H9 (cell line): Measurements from ENCODE around the gene SMARCC1. TPM values are rescaled to one million over a fixed set of nuclear protein-coding genes. Genes with fewer than 3 reads are reported as not detected.
A peak's percentile ranks its signal among the peaks of the same experiment; 100 is the strongest.

ENCODE experiments used
- DNase-seq: peaks from one replicate; pipeline ENCODE4 v3.0.0-alpha.2; 2017
- H2AFZ ChIP-seq: one replicate; pipeline ENCODE4 v1.6.1; 2013; ENCODE audit warnings: mild to moderate bottlenecking, low read length, control low read depth, moderate library complexity
- H2AK5ac ChIP-seq: 2 replicates; pipeline ENCODE4 v1.6.1; 2013; ENCODE audit warnings: low read length, control low read depth, mixed read lengths; ENCODE audit not compliant: insufficient read length
- H2BK120ac ChIP-seq: one replicate; pipeline ENCODE4 v1.6.1; 2013; ENCODE audit warnings: low read depth, mild to moderate bottlenecking, low read length, control low read depth, inconsistent platforms; ENCODE audit not compliant: poor library complexity, severe bottlenecking
- H2BK12ac ChIP-seq: 2 replicates; pipeline ENCODE4 v1.6.1; 2013; ENCODE audit warnings: low read length, control low read depth, mixed read lengths, low read depth; ENCODE audit not compliant: insufficient read length
- H2BK15ac ChIP-seq: 2 replicates; pipeline ENCODE4 v1.6.1; 2013; ENCODE audit warnings: low read depth, low read length, control low read depth
- H2BK20ac ChIP-seq: one replicate; pipeline ENCODE4 v1.6.1; 2013; ENCODE audit warnings: low read depth, mild to moderate bottlenecking, low read length, control low read depth, inconsistent platforms; ENCODE audit not compliant: poor library complexity, severe bottlenecking
- H2BK5ac ChIP-seq: 2 replicates; pipeline ENCODE4 v1.6.1; 2013; ENCODE audit warnings: low read length, control low read depth, mixed read lengths; ENCODE audit not compliant: insufficient read length
- H3K14ac ChIP-seq: 2 replicates; pipeline ENCODE4 v1.6.1; 2013; ENCODE audit warnings: low read length, control low read depth; ENCODE audit not compliant: insufficient read depth
- H3K18ac ChIP-seq: 2 replicates; pipeline ENCODE4 v1.6.1; 2013; ENCODE audit warnings: low read depth, mild to moderate bottlenecking, mixed read lengths, low read length, control low read depth; ENCODE audit not compliant: insufficient read length
- H3K23ac ChIP-seq: 2 replicates; pipeline ENCODE4 v1.6.1; 2013; ENCODE audit warnings: low read length, control low read depth, mixed read lengths, low read depth; ENCODE audit not compliant: insufficient read length
- H3K23me2 ChIP-seq: 2 replicates; pipeline ENCODE4 v1.6.1; 2013; ENCODE audit warnings: low read depth, mild to moderate bottlenecking, mixed read lengths, low read length, control low read depth; ENCODE audit not compliant: insufficient read length, poor library complexity, severe bottlenecking
- H3K27ac ChIP-seq: 2 replicates; pipeline ENCODE4 v1.5.1; 2013; ENCODE audit warnings: low read length, control low read depth, mixed read lengths, low read depth; ENCODE audit not compliant: insufficient read length
- H3K27me3 ChIP-seq: 2 replicates; pipeline ENCODE4 v1.6.1; 2013; ENCODE audit warnings: low read length, control low read depth, inconsistent platforms; ENCODE audit not compliant: insufficient read depth
- H3K4ac ChIP-seq: 2 replicates; pipeline ENCODE4 v1.6.1; 2013; ENCODE audit warnings: low read depth, mild to moderate bottlenecking, control low read depth, inconsistent platforms, low read length, moderate library complexity
- H3K4me1 ChIP-seq: 2 replicates; pipeline ENCODE4 v1.6.1; 2013; ENCODE audit warnings: low read length, control low read depth, inconsistent platforms; ENCODE audit not compliant: insufficient read depth
- H3K4me2 ChIP-seq: 2 replicates; pipeline ENCODE4 v1.6.1; 2013; ENCODE audit warnings: low read length, control low read depth, mixed read lengths; ENCODE audit not compliant: insufficient read length, insufficient read depth
- H3K56ac ChIP-seq: 2 replicates; pipeline ENCODE4 v1.6.1; 2013; ENCODE audit warnings: low read depth, mild to moderate bottlenecking, mixed read lengths, low read length, control low read depth; ENCODE audit not compliant: insufficient read length
- H3K79me1 ChIP-seq: 2 replicates; pipeline ENCODE4 v1.6.1; 2013; ENCODE audit warnings: low read depth, mild to moderate bottlenecking, moderate library complexity, low read length, control low read depth, inconsistent platforms; ENCODE audit not compliant: insufficient read depth, poor library complexity, severe bottlenecking
- H3K79me2 ChIP-seq: 2 replicates; pipeline ENCODE4 v1.6.1; 2013; ENCODE audit warnings: low read length, control low read depth, inconsistent platforms; ENCODE audit not compliant: insufficient read depth
- H3K9ac ChIP-seq: 2 replicates; pipeline ENCODE4 v1.6.1; 2013; ENCODE audit warnings: low read length, control low read depth, mixed read lengths; ENCODE audit not compliant: insufficient read length; ENCODE audit errors: extremely low read depth
- H3K9me3 ChIP-seq: one replicate; pipeline ENCODE4 v1.6.1; 2013; ENCODE audit warnings: low read depth, low read length, inconsistent platforms; ENCODE audit not compliant: control insufficient read depth
- H3T11ph ChIP-seq: one replicate; pipeline ENCODE4 v1.6.1; 2013; ENCODE audit warnings: mild to moderate bottlenecking, low read length, control low read depth, inconsistent platforms
- H4K20me1 ChIP-seq: one replicate; pipeline ENCODE4 v1.6.1; 2013; ENCODE audit not compliant: control insufficient read depth, insufficient read length, insufficient read depth
- H4K5ac ChIP-seq: 2 replicates; pipeline ENCODE4 v1.6.1; 2013; ENCODE audit warnings: low read depth, mild to moderate bottlenecking, mixed read lengths, low read length, control low read depth; ENCODE audit not compliant: insufficient read length
- H4K8ac ChIP-seq: replicated peaks from 2 replicates; pipeline ENCODE4 v1.6.1; 2013; ENCODE audit warnings: low read length, control low read depth, mixed read lengths, low read depth; ENCODE audit not compliant: insufficient read length
- H4K91ac ChIP-seq: 2 replicates; pipeline ENCODE4 v1.6.1; 2013; ENCODE audit warnings: low read depth, mild to moderate bottlenecking, moderate library complexity, mixed read lengths, low read length, control low read depth; ENCODE audit not compliant: insufficient read length
- H3K27ac Mint-ChIP-seq, 3 experiments: 2 replicates in 2 of 3; 3 replicates in 1 of 3; pipeline ENCODE4 v1.8.0; 2020 to 2021; ENCODE audit warnings: mixed read lengths in 3 of 3, mild to moderate bottlenecking in 1 of 3, moderate library complexity in 1 of 3
- H3K27me3 Mint-ChIP-seq: 2 replicates; pipeline ENCODE4 v1.8.0; 2021; ENCODE audit warnings: low read depth, mild to moderate bottlenecking, moderate library complexity, mixed read lengths
- H3K36me3 Mint-ChIP-seq, 3 experiments: 2 replicates in 2 of 3; 3 replicates in 1 of 3; pipeline ENCODE4 v1.8.0; 2020 to 2021; ENCODE audit warnings: low read depth in 3 of 3, mixed read lengths in 3 of 3; ENCODE audit not compliant: insufficient read depth in 1 of 3
- H3K4me1 Mint-ChIP-seq, 2 experiments: 2 replicates each; pipeline ENCODE4 v1.8.0; 2020; ENCODE audit warnings: mixed read lengths in 2 of 2
- H3K4me3 Mint-ChIP-seq, 2 experiments: 2 replicates in 1 of 2; 3 replicates in 1 of 2; pipeline ENCODE4 v1.8.0; 2020 to 2021; ENCODE audit warnings: mild to moderate bottlenecking in 2 of 2, mixed read lengths in 2 of 2, moderate library complexity in 1 of 2
- H3K9me3 Mint-ChIP-seq, 2 experiments: 2 replicates in 1 of 2; 3 replicates in 1 of 2; pipeline ENCODE4 v1.8.0; 2020; ENCODE audit warnings: mild to moderate bottlenecking in 2 of 2, mixed read lengths in 2 of 2, moderate library complexity in 1 of 2
- CTCF ChIP-seq: fragments of 200-600 bp; sonication (generic); conservative IDR thresholded peaks from 3 replicates; pipeline ENCODE4 v1.8.0; 2021; ENCODE audit warnings: antibody characterized with exemption, mild to moderate bottlenecking
- WGBS: extraction: QIAGEN DNeasy Blood & Tissue Kit; methylation state at CpG from one replicate; pipeline ENCODE4 v1.1.7; 2013; ENCODE audit warnings: missing lambda C conversion rate, low lambda C conversion rate, mixed read lengths; ENCODE audit not compliant: insufficient read length; ENCODE audit errors: extremely low coverage; 5-methylcytosine and 5-hydroxymethylcytosine counted together
- total RNA-seq: library from RNA; stranded (reverse); gene quantifications from 2 replicates; pipeline ENCODE4 v1.2.1, GENCODE V29; 2021

SMARCC1 gene
- total RNA-seq, 1 experiment from 2014 or later = 274 TPM

- Mint-ChIP-seq H3K27ac (peak overlapping the region in 2 of 3 experiments; percentile 92; a peak in 5 of 7 replicates), H3K4me1 (peaks cover 11 to 20% of the 10 kb centered on the region in 2 experiments), H3K27me3 (no peaks in the 10 kb centered on the region), H3K9me3 (no peaks in the 10 kb centered on the region; a peak in 1 of 5 replicates), H3K36me3 (peaks cover 35 to 47% (median 46%) of the 10 kb centered on the region in 3 experiments), H3K4me3 (peak overlapping the region; percentile 93 to 95)
- Histone ChIP-seq H3K79me1 (peaks cover 4% of the 10 kb centered on the region), H3K27me3 (no peaks in the 10 kb centered on the region), H3K9me3 (no peaks in the 10 kb centered on the region), H2AFZ (no peak overlapping the region), H2BK12ac (no peak overlapping the region), H4K8ac (no peak overlapping the region), H3K4me1 (peaks cover 5% of the 10 kb centered on the region), H4K20me1 (no peaks in the 10 kb centered on the region), H3T11ph (no peak overlapping the region), H3K56ac (no peak overlapping the region), H2AK5ac (no peak overlapping the region), H3K23ac (no peak overlapping the region), H3K27ac (no peak overlapping the region), H2BK20ac (no peak overlapping the region), H3K14ac (peak overlapping the region; percentile 89; the same call in 1 of the 2 replicates), H2BK120ac (no peak overlapping the region), H3K4me2 (peak overlapping the region; percentile 95), H4K91ac (no peak overlapping the region), H2BK15ac (no peak overlapping the region), H3K18ac (peak overlapping the region; percentile 78), H3K23me2 (peaks cover 8% of the 10 kb centered on the region), H4K5ac (no peak overlapping the region), H2BK5ac (no peak overlapping the region), H3K4ac (no peak overlapping the region), H3K9ac (peak overlapping the region; percentile 90), H3K79me2 (peaks cover 13% of the 10 kb centered on the region; the same call in 1 of the 2 replicates)
- no peak for DNase-seq
- no CpG with 5 or more reads among the region's 7 CpGs for WGBS
- no peak for TF ChIP-seq CTCF
Observed at GRCh38 chr3:47825590-47825989, 43.9 kb upstream of the SMARCC1 start.
